ENCODE data around the gene CCL25.

Gene CCL25

GRCh38 chr19:8086849-8087248 is 34.3 kb downstream of the CCL25 start:
- TF ChIP-seq CREB1 (IDR thresholded peaks at IDR 0.05; ENCODE audit: low read depth), result no peak
- TF ChIP-seq EP300 (IDR thresholded peaks at IDR 0.05; ENCODE audit: borderline replicate concordance), result no peak
- TF ChIP-seq TAF1 (IDR thresholded peaks at IDR 0.05; ENCODE audit: low read depth), result no peak
- TF ChIP-seq EGR1 (IDR thresholded peaks at IDR 0.05), result no peak
- no peak for TF ChIP-seq CEBPB (IDR thresholded peaks at IDR 0.05)
- no peak for TF ChIP-seq TCF12 (IDR thresholded peaks at IDR 0.05; ENCODE audit: low read depth)
- no peak for TF ChIP-seq REST (IDR thresholded peaks at IDR 0.05; ENCODE audit: low read depth)
- TF ChIP-seq MAX (IDR thresholded peaks at IDR 0.05), result no peak
- TF ChIP-seq ZBTB7A (IDR thresholded peaks at IDR 0.05; ENCODE audit: low read depth), result no peak
- no peak for TF ChIP-seq FOXM1 (IDR thresholded peaks at IDR 0.05; ENCODE audit: borderline replicate concordance, low read depth)

GRCh38 chr19:8087876-8088275 is 35.3 kb downstream of the CCL25 start:
- TF ChIP-seq USF1 (IDR thresholded peaks at IDR 0.05) (no peak), RAD21 (IDR thresholded peaks at IDR 0.05; ENCODE audit: low read depth) (no peak), TAF1 (IDR thresholded peaks at IDR 0.05; ENCODE audit: low read depth) (no peak), NFIC (IDR thresholded peaks at IDR 0.05) (no peak), TEAD4 (IDR thresholded peaks at IDR 0.05) (no peak), EP300 (IDR thresholded peaks at IDR 0.05; ENCODE audit: borderline replicate concordance) (no peak), CREB1 (IDR thresholded peaks at IDR 0.05; ENCODE audit: low read depth) (no peak), EGR1 (IDR thresholded peaks at IDR 0.05) (no peak), MAX (IDR thresholded peaks at IDR 0.05) (no peak), ZBTB7A (IDR thresholded peaks at IDR 0.05; ENCODE audit: low read depth) (no peak), TCF12 (IDR thresholded peaks at IDR 0.05; ENCODE audit: low read depth) (no peak), FOXM1 (IDR thresholded peaks at IDR 0.05; ENCODE audit: borderline replicate concordance, low read depth) (no peak), YY1 (IDR thresholded peaks at IDR 0.05; ENCODE audit: low read depth) (no peak), REST (IDR thresholded peaks at IDR 0.05; ENCODE audit: low read depth) (no peak)

DNA sequence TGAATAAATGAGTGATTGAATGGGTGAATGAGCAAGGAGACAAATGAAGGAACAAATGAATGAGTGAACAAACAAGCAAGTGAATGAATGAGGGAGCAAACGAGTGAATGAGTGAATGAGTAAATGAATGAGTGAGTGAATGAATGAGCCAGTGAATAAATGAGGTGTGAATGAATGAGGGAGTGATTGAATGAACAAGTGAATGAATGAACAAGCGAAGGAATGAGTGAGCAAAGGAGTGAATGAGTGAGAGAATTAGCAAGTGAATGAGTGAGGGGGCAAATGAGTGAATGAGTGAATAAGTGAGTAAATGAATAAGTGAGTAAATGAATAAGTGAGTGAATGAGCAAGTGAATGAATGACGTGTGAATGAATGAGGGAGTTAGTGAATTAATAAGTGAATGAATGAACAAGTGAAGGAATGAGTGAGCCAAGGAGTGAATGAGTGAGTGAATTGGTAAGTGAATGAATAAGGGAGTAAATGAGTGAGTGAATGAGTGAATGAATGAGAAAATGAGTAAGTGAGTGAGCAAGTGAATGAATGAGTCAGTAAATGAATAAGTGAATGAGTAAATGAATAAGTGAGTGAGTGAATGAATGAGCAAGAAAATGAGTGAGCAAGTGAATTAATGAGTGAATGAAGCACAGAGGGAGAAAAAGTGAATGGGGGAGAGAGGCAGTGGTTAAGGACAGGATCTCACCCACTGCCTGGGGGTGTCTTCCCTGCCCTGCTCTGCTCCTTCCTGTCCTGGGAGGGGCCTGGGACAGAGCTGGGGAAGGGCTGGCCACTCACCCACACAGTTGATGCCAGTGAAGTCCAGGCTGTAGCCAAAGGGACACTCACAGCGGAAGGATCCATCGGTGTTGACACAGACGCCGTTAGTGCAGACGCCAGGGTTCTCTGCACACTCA is 36.4 kb downstream of the CCL25 start:
- TF ChIP-seq MAX (IDR thresholded peaks at IDR 0.05), result no peak
- no peak for TF ChIP-seq EGR1 (IDR thresholded peaks at IDR 0.05)
- no peak for TF ChIP-seq CREB1 (IDR thresholded peaks at IDR 0.05; ENCODE audit: low read depth)
- no peak for TF ChIP-seq TAF1 (IDR thresholded peaks at IDR 0.05; ENCODE audit: low read depth)
- TF ChIP-seq YY1 (IDR thresholded peaks at IDR 0.05; ENCODE audit: low read depth), result no peak
- no peak for TF ChIP-seq FOXM1 (IDR thresholded peaks at IDR 0.05; ENCODE audit: borderline replicate concordance, low read depth)
- TF ChIP-seq CEBPB (IDR thresholded peaks at IDR 0.05), result no peak
- TF ChIP-seq RAD21 (IDR thresholded peaks at IDR 0.05; ENCODE audit: low read depth), result no peak
- no peak for TF ChIP-seq TEAD4 (IDR thresholded peaks at IDR 0.05)
- TF ChIP-seq REST (IDR thresholded peaks at IDR 0.05; ENCODE audit: low read depth), result no peak
- TF ChIP-seq USF1 (IDR thresholded peaks at IDR 0.05), result no peak
- no peak for TF ChIP-seq NFIC (IDR thresholded peaks at IDR 0.05)

Data from Ishikawa (cell line).